Uterus (tissue), 4 donors: ENCODE data around the gene EDAR. TPM values are rescaled to one million over a fixed set of nuclear protein-coding genes. Genes with fewer than 3 reads are reported as not detected.

ENCODE experiments used
- DNase-seq, 2 donors: peaks; one replicate each; pipeline ENCODE4 v3.0.0-alpha.2; 2019 to 2020
- H3K27ac ChIP-seq, 2 donors: fragments of 200-600 bp; sonication (generic); 1 replicate in 1 of 2; 2 replicates in 1 of 2; pipeline ENCODE4 v1.5.1; 2016 to 2018
- H3K27me3 ChIP-seq, 2 donors: fragments of 200-600 bp; sonication (generic); one replicate each; pipeline ENCODE4 v1.5.1; 2018 to 2019; ENCODE audit warnings: control low read depth in 1 of 2
- H3K36me3 ChIP-seq, 2 donors: fragments of 200-600 bp; sonication (generic); one replicate each; pipeline ENCODE4 v1.5.1; 2019; ENCODE audit warnings: control low read depth in 1 of 2
- H3K4me1 ChIP-seq, 2 donors: fragments of 200-600 bp; sonication (generic); one replicate each; pipeline ENCODE4 v1.5.1; 2018 to 2019; ENCODE audit warnings: control low read depth in 1 of 2
- H3K4me3 ChIP-seq, 2 donors: fragments of 200-600 bp; sonication (generic); 1 replicate in 1 of 2; 2 replicates in 1 of 2; pipeline ENCODE4 v1.5.1; 2018 to 2019; ENCODE audit warnings: mild to moderate bottlenecking in 1 of 2
- H3K9me3 ChIP-seq, 2 donors: fragments of 200-600 bp; sonication (generic); one replicate each; pipeline ENCODE4 v1.5.1; 2019; ENCODE audit warnings: control low read depth in 1 of 2
- CTCF ChIP-seq, 4 experiments: fragments of 200-600 bp in 2 of 4; fragments of 450-650 bp in 2 of 4; sonication (generic) in 2 of 4; IDR thresholded peaks; one replicate each; pipeline ENCODE4 v1.5.1; 2016 to 2019; ENCODE audit warnings: antibody characterized with exemption in 4 of 4, mild to moderate bottlenecking in 2 of 4, moderate library complexity in 1 of 4
- POLR2A ChIP-seq, 2 donors: fragments of 450-650 bp; IDR thresholded peaks; one replicate each; pipeline ENCODE4 v1.6.1; 2016; ENCODE audit warnings: antibody characterized with exemption in 2 of 2, mild to moderate bottlenecking in 1 of 2, moderate library complexity in 1 of 2
- intact Hi-C: fragments of 100-400 bp; cut with DNase I; formaldehyde crosslinking; loops from one replicate; pipeline ENCODE4 v1.15.1; 2023; ENCODE audit warnings: low total_unique reads
- total RNA-seq, 4 donors: library from RNA; depleted of rRNA in 3 of 4; stranded (reverse); fragments of >200 nt in 3 of 4; gene quantifications; one replicate each; pipeline versions ENCODE4 v1.1.0 to v1.2.4, GENCODE V29; 2014 to 2023
- donor health status: DM: yes; HTN: yes; CAD: no.

EDAR gene
- total RNA-seq, 4 donors from 2014 or later: 0.62 TPM; not detected in 3

GRCh38 chr2:108970369-108970768 is 18.7 kb downstream of the EDAR start:
- Histone ChIP-seq H3K4me1 (no peaks in the 10 kb centered on the region), H3K36me3 (no peaks in the 10 kb centered on the region), H3K9me3 (no peaks in the 10 kb centered on the region), H3K27me3 (no peaks in the 10 kb centered on the region), H3K27ac (no peak overlapping the region), H3K4me3 (no peak overlapping the region)
- no peak for DNase-seq
- intact Hi-C loops: no loop called here
- TF ChIP-seq POLR2A (IDR thresholded peaks at IDR 0.05) (no peak), CTCF (IDR thresholded peaks at IDR 0.05) (no peak)

GRCh38 chr2:108969856-108970255 is 19.2 kb downstream of the EDAR start:
- Histone ChIP-seq H3K4me3 (no peak overlapping the region), H3K4me1 (no peaks in the 10 kb centered on the region), H3K27me3 (no peaks in the 10 kb centered on the region), H3K36me3 (no peaks in the 10 kb centered on the region), H3K9me3 (no peaks in the 10 kb centered on the region), H3K27ac (no peak overlapping the region)
- no peak for TF ChIP-seq CTCF (IDR thresholded peaks at IDR 0.05)
- no peak for TF ChIP-seq POLR2A (IDR thresholded peaks at IDR 0.05)
- DNase-seq: no peak
- intact Hi-C loops: no loop called here

GRCh38 chr2:108968619-108969018 is 20.4 kb downstream of the EDAR start:
- no peak for TF ChIP-seq CTCF (IDR thresholded peaks at IDR 0.05)
- Histone ChIP-seq H3K27me3 (no peaks in the 10 kb centered on the region), H3K9me3 (no peaks in the 10 kb centered on the region), H3K36me3 (no peaks in the 10 kb centered on the region), H3K4me3 (no peak overlapping the region), H3K27ac (no peak overlapping the region), H3K4me1 (no peaks in the 10 kb centered on the region)
- intact Hi-C loops: no loop called here
- DNase-seq: no peak

- no peak for TF ChIP-seq CTCF (IDR thresholded peaks at IDR 0.05)
- no peak for TF ChIP-seq POLR2A (IDR thresholded peaks at IDR 0.05)
These were observed 21.3 kb downstream of the EDAR start for GRCh38 chr2:108967757-108968156.

GRCh38 chr2:108965540-108966289 is 23.3 kb downstream of the EDAR start:
- H3K9me3 ChIP-seq: no peaks in the 10 kb centered on the region
- no peak for TF ChIP-seq POLR2A (IDR thresholded peaks at IDR 0.05)
- no peak for TF ChIP-seq CTCF (IDR thresholded peaks at IDR 0.05)
- no peaks in the 10 kb centered on the region for H3K36me3 ChIP-seq
- intact Hi-C loops: no loop called here
- no peaks in the 10 kb centered on the region for H3K4me1 ChIP-seq
- DNase-seq: no peak
- no peak overlapping the region for H3K27ac ChIP-seq
- H3K4me3 ChIP-seq: no peak overlapping the region
- no peaks in the 10 kb centered on the region for H3K27me3 ChIP-seq

More at GRCh38 chr2:108967757-108968156, 21.3 kb downstream of the EDAR start:
- no peaks in the 10 kb centered on the region for H3K9me3 ChIP-seq
- H3K4me1 ChIP-seq: no peaks in the 10 kb centered on the region
- no peak for DNase-seq
- H3K36me3 ChIP-seq: no peaks in the 10 kb centered on the region
- no peak overlapping the region for H3K27ac ChIP-seq
- intact Hi-C loops: no loop called here
- H3K4me3 ChIP-seq: no peak overlapping the region
- no peaks in the 10 kb centered on the region for H3K27me3 ChIP-seq
